ENCODE measurements around the gene CDH7.

Gene CDH7

DNA sequence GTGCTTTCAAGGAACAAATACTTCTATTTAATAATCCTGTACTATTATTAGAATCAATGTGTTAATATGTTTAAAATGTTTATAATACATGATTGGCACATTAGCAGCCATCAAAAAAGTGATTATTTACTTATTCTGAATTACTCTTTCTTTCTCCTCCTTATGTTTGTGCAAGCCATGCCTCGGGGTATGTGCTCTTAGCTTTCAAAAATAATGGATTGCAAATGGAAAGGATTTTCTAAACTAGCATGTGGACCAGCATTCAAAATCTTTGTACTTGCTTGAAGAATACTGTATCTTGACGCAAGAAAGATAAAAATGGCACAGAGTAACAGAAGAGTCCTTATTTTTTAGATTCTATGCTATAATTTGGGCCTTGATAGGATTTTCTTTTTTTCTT, 156.5 kb downstream of the CDH7 start:
- no peak for DNase-seq (ENCODE audit: low read depth, low spot score)

DNA sequence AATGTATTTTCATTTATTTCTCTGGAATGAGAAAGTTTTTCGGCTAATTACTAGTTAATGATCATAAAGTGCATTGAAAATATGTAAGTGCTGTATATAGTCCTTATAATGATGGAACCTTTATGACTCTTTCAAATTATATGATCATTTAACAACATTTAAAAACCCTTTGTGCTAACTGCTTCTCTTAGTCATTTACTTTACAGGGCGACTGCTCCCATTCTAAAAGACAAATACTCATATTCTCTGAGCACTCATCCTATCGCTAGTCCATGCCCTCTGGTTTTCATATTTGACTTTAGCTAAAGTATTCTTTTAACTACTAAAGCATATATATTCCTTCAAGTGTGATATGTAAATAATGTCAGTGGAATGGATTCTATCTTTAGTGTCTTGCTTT, 168.2 kb downstream of the CDH7 start:
- DNase-seq (ENCODE audit: low read depth, low spot score), result no peak

DNA sequence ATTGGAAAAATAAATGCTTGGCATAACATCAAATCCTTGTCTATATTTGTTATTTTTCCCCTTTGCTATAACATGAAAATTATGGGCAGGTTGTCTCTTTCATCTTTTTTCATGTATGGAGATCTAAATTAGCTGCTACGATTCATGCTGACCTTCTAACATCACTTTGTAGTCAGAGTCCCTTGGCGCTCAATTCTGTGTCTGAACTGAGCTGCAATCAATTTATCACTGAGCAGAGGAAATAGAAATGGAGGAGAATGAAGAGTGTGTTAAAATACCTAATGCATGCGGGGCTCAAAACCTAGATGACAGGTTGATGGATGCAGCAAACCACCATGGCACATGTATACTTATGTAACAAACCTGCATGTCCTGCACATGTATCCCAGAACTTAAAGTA, 168.9 kb downstream of the CDH7 start:
- no peak for DNase-seq (ENCODE audit: low read depth, low spot score)

DNA sequence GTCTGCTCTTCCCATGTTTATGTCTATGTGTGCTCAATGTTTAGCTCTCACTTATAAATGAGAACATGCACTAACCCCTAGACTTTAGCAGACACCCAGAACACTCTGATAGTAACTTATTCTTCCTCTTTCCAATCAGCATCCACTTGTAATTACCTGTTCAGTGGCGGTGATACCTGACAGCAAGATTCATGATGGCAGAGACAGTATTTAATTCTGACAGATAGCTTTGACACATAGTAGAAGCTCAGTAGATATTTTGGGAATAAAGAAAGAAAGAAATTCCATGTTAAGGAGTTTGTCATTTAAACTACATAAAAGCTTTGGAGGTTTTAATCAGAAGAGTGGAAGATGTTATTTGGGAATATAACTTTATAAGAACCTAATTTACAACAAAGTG, 171.3 kb downstream of the CDH7 start:
- DNase-seq (ENCODE audit: low read depth, low spot score), result no peak

DNA sequence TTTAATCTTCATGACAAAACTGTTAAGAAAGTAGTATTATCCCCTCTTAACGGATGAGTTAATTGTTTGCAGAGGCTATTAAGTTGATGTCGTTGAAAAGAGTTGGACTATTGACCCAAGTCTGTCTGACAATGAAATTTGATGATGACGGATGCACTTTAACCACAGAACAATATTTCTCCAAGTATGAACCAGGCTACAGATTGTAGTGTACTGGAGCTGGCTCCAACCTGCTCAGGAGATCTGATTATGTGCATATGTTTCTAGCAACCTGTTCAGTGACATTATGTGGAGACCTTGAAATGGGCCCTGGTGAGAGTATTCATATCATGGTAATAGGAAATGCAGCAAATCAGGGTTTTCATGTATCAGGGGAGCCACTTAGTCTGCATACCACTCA, 174.1 kb downstream of the CDH7 start:
- DNase-seq (ENCODE audit: low read depth, low spot score), result no peak

DNA sequence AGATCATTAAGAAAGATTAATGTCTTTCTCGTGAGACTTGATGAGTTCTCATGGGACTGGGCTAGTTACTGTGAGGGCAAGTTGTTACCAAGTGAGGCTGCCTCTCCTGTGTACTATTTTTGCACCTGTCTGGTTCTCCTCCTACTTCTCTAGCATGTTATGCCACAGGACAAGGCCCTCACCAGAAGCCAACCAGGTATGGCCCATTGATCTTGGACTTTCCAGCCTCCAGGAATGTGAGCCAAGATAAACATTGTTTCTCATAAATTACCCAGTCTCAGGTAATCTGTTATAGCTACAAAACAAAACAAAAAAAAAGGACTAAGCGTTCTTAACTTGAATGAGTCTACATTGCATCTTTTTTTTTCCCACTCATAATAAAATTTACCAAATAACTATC, 184.1 kb downstream of the CDH7 start:
- DNase-seq (ENCODE audit: low read depth, low spot score), result no peak

DNA sequence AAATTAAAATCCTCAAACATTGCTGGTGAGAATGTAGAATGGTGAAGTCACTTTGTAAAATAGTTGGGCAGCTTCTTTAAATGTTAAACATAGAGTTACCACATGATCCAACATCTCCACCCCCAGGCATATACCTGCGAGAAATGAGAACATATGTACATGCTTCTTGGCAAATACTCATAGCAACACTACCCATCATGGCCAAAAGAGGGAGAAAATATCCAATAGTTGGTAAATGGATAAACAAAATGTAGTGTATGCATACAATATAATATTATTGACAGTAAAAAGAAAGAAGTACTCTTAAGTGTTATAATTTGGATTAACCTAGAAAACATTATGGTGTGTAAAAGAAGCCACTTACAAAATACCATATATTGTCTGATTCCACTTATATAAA, 185.9 kb downstream of the CDH7 start:
- no peak for DNase-seq (ENCODE audit: low read depth, low spot score)

DNA sequence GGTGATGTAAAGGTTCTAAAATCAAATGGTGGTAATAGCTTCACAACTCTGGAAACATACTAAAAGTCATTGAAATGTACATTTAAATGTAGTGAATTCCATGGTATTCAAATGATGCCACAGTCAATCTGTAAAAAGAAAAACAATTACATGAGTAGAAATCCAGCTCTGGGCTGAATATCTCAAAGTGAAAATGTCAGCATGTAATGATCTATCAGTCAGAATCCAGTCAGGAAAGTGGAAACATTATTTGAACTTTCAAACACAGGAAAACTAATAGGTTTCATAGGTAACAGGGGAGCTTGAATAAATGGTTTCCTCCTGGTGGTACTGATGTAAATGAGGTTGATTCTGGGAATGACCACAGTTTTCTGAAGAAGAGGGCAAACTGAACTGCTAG, 186.4 kb downstream of the CDH7 start:
- no peak for DNase-seq (ENCODE audit: low read depth, low spot score)

DNA sequence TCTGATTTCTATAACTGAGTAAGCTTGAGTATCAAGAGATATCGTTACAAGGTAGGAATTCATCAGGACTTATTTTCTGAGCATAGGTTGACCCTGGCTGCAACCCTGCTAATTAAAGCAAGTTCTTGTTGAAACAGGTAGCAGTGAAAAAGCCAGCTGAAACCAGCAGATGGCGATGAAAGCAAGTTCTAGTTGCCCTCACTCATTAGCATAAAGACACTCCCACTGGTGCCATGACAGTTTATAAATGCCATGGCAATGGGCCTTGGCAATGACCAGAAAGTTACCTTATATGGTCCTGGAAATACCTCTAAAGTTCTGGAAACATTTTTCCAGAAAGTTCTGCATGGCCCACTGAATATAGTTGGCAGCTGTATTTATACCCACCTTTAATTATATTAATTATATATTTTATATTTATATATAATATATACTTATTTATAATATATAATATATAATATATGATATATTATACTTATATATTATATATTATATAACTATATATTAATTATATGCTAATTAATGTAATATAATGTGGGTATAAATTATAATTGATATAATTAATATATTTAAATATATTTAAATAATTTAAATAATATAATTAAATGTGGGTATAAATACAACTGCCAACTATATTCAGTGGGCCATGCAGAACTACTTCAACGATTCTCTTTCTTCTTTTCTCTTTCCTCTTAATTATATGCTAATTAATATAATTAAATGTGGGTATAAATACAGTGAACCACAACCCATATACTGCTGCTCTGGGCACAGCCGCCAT, 188.0 kb downstream of the CDH7 start:
- no peak for DNase-seq (ENCODE audit: low read depth, low spot score)
